ENCODE measurements around the gene TECPR2. TPM values are rescaled to one million over a fixed set of nuclear protein-coding genes. Genes with fewer than 3 reads are reported as not detected.
A peak's percentile ranks its signal among the peaks of the same experiment; 100 is the strongest.
"Not testable (repeated sequence)": the region's sequence is repeated elsewhere in the genome, so short reads cannot be mapped to it uniquely, and the experiment has no call there.

The TECPR2 gene
- total and polyA plus RNA-seq, 2 of the 13 experiments (the other 11 are each of a cell fraction or from before 2014, with no cell fraction given): 3.5 to 5.7 TPM

- TF ChIP-seq CREB3 (CRISPR knock-in tag; IDR thresholded peaks at IDR 0.05): no peak
- TF ChIP-seq ZSCAN12 (CRISPR knock-in tag; IDR thresholded peaks at IDR 0.05): no peak
- TF ChIP-seq TARDBP (CRISPR knock-in tag; IDR thresholded peaks at IDR 0.05): no peak; the same call in 1 of the 2 replicates
These were observed 177.7 kb downstream of the TECPR2 start (continued) for GRCh38 chr14:102540315-102541028.

GRCh38 chr14:102541029-102541491 lies 178.3 kb downstream of the TECPR2 start:
- POLR2A ChIA-PET: interaction anchor here (0.5 to 6.9 kb wide), 13 partner anchors 13 to 220 kb away, joined by 4 to 102 read pairs (median 11); partner anchors contain the start of genes ANKRD9, RCOR1 and ZNF839
- TF ChIP-seq ZMYM2 (CRISPR knock-in tag; IDR thresholded peaks at IDR 0.05): 0 out of 2 replicates have a peak, but pooled peaks have one; percentile 7
- 0 out of 2 replicates have a peak, but pooled peaks have one; percentile 25 for TF ChIP-seq ZNF558 (CRISPR knock-in tag; IDR thresholded peaks at IDR 0.05; ENCODE audit: borderline replicate concordance)
- peak; percentile 24; the same call in 1 of the 2 replicates for TF ChIP-seq KDM1A (CRISPR knock-in tag; IDR thresholded peaks at IDR 0.05)
- peak; percentile 54; the same call in 1 of the 2 replicates for TF ChIP-seq ZNF460 (CRISPR knock-in tag; IDR thresholded peaks at IDR 0.05; ENCODE audit: borderline replicate concordance)
- 0 out of 2 replicates have a peak, but pooled peaks have one; percentile 1 for TF ChIP-seq CAMTA2 (CRISPR knock-in tag; IDR thresholded peaks at IDR 0.05; ENCODE audit: borderline replicate concordance)
- 0 out of 2 replicates have a peak, but pooled peaks have one; percentile 20 for TF ChIP-seq ZSCAN29 (CRISPR knock-in tag; conservative IDR thresholded peaks at IDR 0.05)
- TF ChIP-seq ZNF770 (CRISPR knock-in tag; IDR thresholded peaks at IDR 0.05): peak; percentile 90
- TF ChIP-seq CBX5 (CRISPR knock-in tag; IDR thresholded peaks at IDR 0.05; ENCODE audit: borderline replicate concordance): 0 out of 2 replicates have a peak, but pooled peaks have one; percentile 4
- peak; percentile 55; the same call in 1 of the 2 replicates for TF ChIP-seq KLF13 (CRISPR knock-in tag; IDR thresholded peaks at IDR 0.05)
- TF ChIP-seq PHF20 (CRISPR knock-in tag; IDR thresholded peaks at IDR 0.05): 0 out of 2 replicates have a peak, but pooled peaks have one; percentile 17
- TF ChIP-seq POGZ (CRISPR knock-in tag; IDR thresholded peaks at IDR 0.05): 0 out of 2 replicates have a peak, but pooled peaks have one; percentile 2
- TF ChIP-seq ZHX1 (CRISPR knock-in tag; IDR thresholded peaks at IDR 0.05; ENCODE audit: low read depth): 0 out of 2 replicates have a peak, but pooled peaks have one; percentile 58

More at GRCh38 chr14:102541029-102541491, 178.3 kb downstream of the TECPR2 start:
- intact Hi-C loops (cut with micrococcal nuclease; ENCODE audit: unreplicated experiment); DNase-seq (ENCODE audit: low spot score); H3K27me3 ChIP-seq (ENCODE audit: control insufficient read depth in 1 of 2, insufficient read depth in 2 of 2, low read length in 2 of 2); H2AFZ ChIP-seq (ENCODE audit: low read length); H4K20me1 ChIP-seq (ENCODE audit: insufficient read depth, low read length); FAIRE-seq; H3K9me3 ChIP-seq (ENCODE audit: low read length); CTCF ChIA-PET (ENCODE audit: low intra/inter-chr PET ratio, low total read pairs); H3K79me2 ChIP-seq (ENCODE audit: insufficient read depth, low read length); H3K36me3 ChIP-seq (replicated peaks in 1 of 2; ENCODE audit: control insufficient read depth in 1 of 2, insufficient read depth in 2 of 2, low read length in 2 of 2); BruUV-seq (replicated peaks); ATAC-seq: not testable (repeated sequence)
- H3K27ac ChIP-seq (ENCODE audit: extremely low read length, insufficient read depth, low read length): peak overlapping the region; percentile 93
- peak overlapping the region; percentile 91 for H3K9ac ChIP-seq (ENCODE audit: insufficient read depth, low read depth, low read length)
- 84% methylated on average over 6 of the region's 14 CpGs for WGBS (ENCODE audit: low lambda C conversion rate)
- H3K4me3 ChIP-seq (replicated peaks in 1 of 3; ENCODE audit: insufficient read depth in 1 of 3, low read depth in 2 of 3, low read length in 3 of 3): peak overlapping the region in 1 of 3 experiments; percentile 80; a peak in 1 of 6 replicates
- in situ Hi-C loops (cut with HindIII; ENCODE audit: extremely low pct_ligation_motif_present, low pct_unique_long_range_greater_than_20kb): loop anchor here (5.0 kb wide), 1 partner anchor 51 kb away; the partner anchor contains the start of gene RCOR1
- H3K4me1 ChIP-seq (ENCODE audit: insufficient read depth, low read length): peaks cover 71% of the 10 kb centered on the region
- peak overlapping the region; percentile 98 for H3K4me2 ChIP-seq (ENCODE audit: low read depth, low read length)
